HEK293 (cell line): ENCODE measurements around the gene SYTL5.

ENCODE experiments used
- CTCF ChIP-seq: fragments of 450-650 bp; formaldehyde crosslinking; IDR thresholded peaks from 2 replicates; pipeline ENCODE4 v1.5.1; 2016; ENCODE audit warnings: missing biosample characterization, missing genetic modification characterization
- ZBTB20 ChIP-seq: fragments of 450-650 bp; formaldehyde crosslinking; IDR thresholded peaks from 2 replicates; pipeline ENCODE4 v1.5.1; 2016; ENCODE audit warnings: missing biosample characterization, missing genetic modification characterization
- ZBTB26 ChIP-seq: fragments of 450-650 bp; formaldehyde crosslinking; optimal IDR thresholded peaks from 2 replicates; pipeline ENCODE3; 2016; ENCODE audit warnings: missing biosample characterization, mild to moderate bottlenecking, missing genetic modification characterization
- ZBTB48 ChIP-seq: fragments of 450-650 bp; formaldehyde crosslinking; IDR thresholded peaks from 2 replicates; pipeline ENCODE4 v1.5.1; 2016; ENCODE audit warnings: missing biosample characterization, missing genetic modification characterization
- ZNF148 ChIP-seq: fragments of 450-650 bp; formaldehyde crosslinking; IDR thresholded peaks from 2 replicates; pipeline ENCODE4 v1.5.0; 2017; ENCODE audit warnings: missing biosample characterization, missing genetic modification characterization, borderline replicate concordance
- ZNF660 ChIP-seq: fragments of 450-650 bp; IDR thresholded peaks from 2 replicates; pipeline ENCODE4 v1.5.1; 2018; ENCODE audit warnings: missing biosample characterization, mild to moderate bottlenecking, missing genetic modification characterization
- ZNF768 ChIP-seq: fragments of 450-650 bp; formaldehyde crosslinking; IDR thresholded peaks from 2 replicates; pipeline ENCODE4 v1.5.1; 2018; ENCODE audit warnings: missing biosample characterization, mild to moderate bottlenecking, missing genetic modification characterization

- TF ChIP-seq ZBTB48 (tag by site-specific recombination): no peak
- no peak for TF ChIP-seq CTCF (tag by site-specific recombination)
- TF ChIP-seq ZNF660 (tag by site-specific recombination): no peak
- no peak for TF ChIP-seq ZBTB26 (tag by site-specific recombination)
- no peak for TF ChIP-seq ZNF768
- TF ChIP-seq ZNF148: no peak
- TF ChIP-seq ZBTB20 (tag by site-specific recombination): no peak
Measured at GRCh38 chrX:38165023-38165422, 158.7 kb downstream of the SYTL5 start.
